NCI-H82 (cell line): ENCODE results near the gene KLRC3.
"Not testable (repeated sequence)": the region's sequence is repeated elsewhere in the genome, so short reads cannot be mapped to it uniquely, and the experiment has no call there.

Experiments used
- DNase-seq: peaks from one replicate; lab custom pipeline; 2025; lab: John Stamatoyannopoulos, UW

KLRC3 gene

GRCh38 chr12:10369557-10370415, 50.6 kb downstream of the KLRC3 start:
- no peak for DNase-seq

- DNase-seq = no peak
These were observed 51.9 kb downstream of the KLRC3 start for GRCh38 chr12:10368206-10369171.

- DNase-seq = not testable (repeated sequence)
These were observed 52.7 kb downstream of the KLRC3 start for GRCh38 chr12:10367714-10368113.

GRCh38 chr12:10366875-10367274, 53.5 kb downstream of the KLRC3 start:
- DNase-seq = no peak

- DNase-seq = no peak
These were observed 54.5 kb downstream of the KLRC3 start for GRCh38 chr12:10365696-10366405.

- DNase-seq = no peak
These were observed 55.4 kb downstream of the KLRC3 start for GRCh38 chr12:10364815-10365622.

GRCh38 chr12:10363914-10364814, 56.2 kb downstream of the KLRC3 start:
- DNase-seq = no peak

- DNase-seq = no peak
These were observed 56.8 kb downstream of the KLRC3 start for GRCh38 chr12:10363658-10363913.

GRCh38 chr12:10362828-10363657, 57.4 kb downstream of the KLRC3 start:
- no peak for DNase-seq

GRCh38 chr12:10362325-10362724, 58.1 kb downstream of the KLRC3 start:
- no peak for DNase-seq
